ENCODE measurements around the gene GNG12.

Gene GNG12

DNA sequence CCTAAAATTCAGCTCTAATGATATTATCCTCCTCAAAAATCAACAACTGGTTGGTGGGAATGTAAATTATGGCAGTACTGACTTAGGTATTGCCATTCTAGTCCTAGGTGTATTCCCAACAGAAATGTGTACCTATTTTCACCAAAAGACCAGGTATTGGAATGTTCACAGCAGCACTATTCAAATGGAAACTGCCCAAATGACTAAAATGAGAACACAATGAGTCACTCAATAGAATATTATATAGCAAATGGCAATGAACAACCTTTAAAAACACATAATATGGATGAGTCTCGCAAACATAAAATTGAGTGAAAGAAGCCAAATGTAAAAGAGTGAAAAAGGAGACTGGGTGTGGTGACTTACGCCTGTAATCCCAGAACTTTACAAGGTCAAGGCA is 103.4 kb downstream of the GNG12 start:
- no peak overlapping the region for H3K9ac ChIP-seq (ENCODE audit: low read depth, low read length, poor library complexity, severe bottlenecking)
- TF ChIP-seq, protein P1, sequence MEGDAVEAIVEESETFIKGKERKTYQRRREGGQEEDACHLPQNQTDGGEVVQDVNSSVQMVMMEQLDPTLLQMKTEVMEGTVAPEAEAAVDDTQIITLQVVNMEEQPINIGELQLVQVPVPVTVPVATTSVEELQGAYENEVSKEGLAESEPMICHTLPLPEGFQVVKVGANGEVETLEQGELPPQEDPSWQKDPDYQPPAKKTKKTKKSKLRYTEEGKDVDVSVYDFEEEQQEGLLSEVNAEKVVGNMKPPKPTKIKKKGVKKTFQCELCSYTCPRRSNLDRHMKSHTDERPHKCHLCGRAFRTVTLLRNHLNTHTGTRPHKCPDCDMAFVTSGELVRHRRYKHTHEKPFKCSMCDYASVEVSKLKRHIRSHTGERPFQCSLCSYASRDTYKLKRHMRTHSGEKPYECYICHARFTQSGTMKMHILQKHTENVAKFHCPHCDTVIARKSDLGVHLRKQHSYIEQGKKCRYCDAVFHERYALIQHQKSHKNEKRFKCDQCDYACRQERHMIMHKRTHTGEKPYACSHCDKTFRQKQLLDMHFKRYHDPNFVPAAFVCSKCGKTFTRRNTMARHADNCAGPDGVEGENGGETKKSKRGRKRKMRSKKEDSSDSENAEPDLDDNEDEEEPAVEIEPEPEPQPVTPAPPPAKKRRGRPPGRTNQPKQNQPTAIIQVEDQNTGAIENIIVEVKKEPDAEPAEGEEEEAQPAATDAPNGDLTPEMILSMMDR (conservative IDR thresholded peaks at IDR 0.05; ENCODE audit: low read length) = no peak
- TF ChIP-seq EZH2phosphoT487 (IDR thresholded peaks at IDR 0.05; ENCODE audit: borderline replicate concordance) = no peak
- H2AFZ ChIP-seq (ENCODE audit: low read length) = no peak overlapping the region
- no peaks in the 10 kb centered on the region for H3K9me3 ChIP-seq (ENCODE audit: insufficient read depth, low read depth, low read length)
- no peaks in the 10 kb centered on the region for H3K4me1 ChIP-seq (ENCODE audit: insufficient read depth, low read length, poor library complexity, severe bottlenecking)
- H3K4me3 ChIP-seq (ENCODE audit: low read length, poor library complexity, severe bottlenecking) = no peak overlapping the region
- H3K27me3 ChIP-seq (ENCODE audit: insufficient read depth, low read length, poor library complexity, severe bottlenecking) = no peaks in the 10 kb centered on the region
- H3K9me2 ChIP-seq (replicated peaks; ENCODE audit: low read depth, low read length) = no peaks in the 10 kb centered on the region
- H3K79me2 ChIP-seq (ENCODE audit: insufficient read depth, low read length) = no peaks in the 10 kb centered on the region
- no peaks in the 10 kb centered on the region for H4K20me1 ChIP-seq (ENCODE audit: insufficient read depth, low read length, poor library complexity, severe bottlenecking)
- no peak overlapping the region for H3K4me2 ChIP-seq (ENCODE audit: low read depth, low read length, poor library complexity, severe bottlenecking)
- no peaks in the 10 kb centered on the region for H3F3A ChIP-seq (ENCODE audit: low read depth)
- H3K36me3 ChIP-seq (ENCODE audit: insufficient read depth, low read length) = no peaks in the 10 kb centered on the region

DNA sequence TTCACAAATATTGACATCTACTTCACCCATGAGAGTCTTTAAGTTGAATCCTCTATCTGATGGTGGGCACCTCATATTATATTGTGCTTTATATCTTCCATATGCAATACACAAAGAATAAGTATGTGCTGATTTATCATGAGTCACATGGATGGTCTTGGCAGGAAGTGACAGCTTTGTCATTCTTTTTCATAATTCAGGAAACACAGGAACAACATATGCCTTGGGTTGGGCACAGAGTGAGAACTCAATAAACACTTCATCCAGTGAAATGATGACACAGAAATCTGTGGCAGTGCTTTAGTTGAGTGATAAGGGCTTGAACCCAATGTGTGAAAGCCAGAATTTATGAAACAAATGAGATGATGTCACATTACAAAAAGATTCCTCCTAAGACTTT is 107.0 kb downstream of the GNG12 start:
- Histone ChIP-seq H3K4me2 (ENCODE audit: low read depth, low read length, poor library complexity, severe bottlenecking) (no peak overlapping the region), H4K20me1 (ENCODE audit: insufficient read depth, low read length, poor library complexity, severe bottlenecking) (no peaks in the 10 kb centered on the region), H3K27me3 (ENCODE audit: insufficient read depth, low read length, poor library complexity, severe bottlenecking) (no peaks in the 10 kb centered on the region), H3K9ac (ENCODE audit: low read depth, low read length, poor library complexity, severe bottlenecking) (no peak overlapping the region), H3K4me1 (ENCODE audit: insufficient read depth, low read length, poor library complexity, severe bottlenecking) (peaks cover 9% of the 10 kb centered on the region), H3F3A (ENCODE audit: low read depth) (no peaks in the 10 kb centered on the region), H3K36me3 (ENCODE audit: insufficient read depth, low read length) (no peaks in the 10 kb centered on the region), H2AFZ (ENCODE audit: low read length) (no peak overlapping the region), H3K9me2 (replicated peaks; ENCODE audit: low read depth, low read length) (no peaks in the 10 kb centered on the region), H3K4me3 (ENCODE audit: low read length, poor library complexity, severe bottlenecking) (no peak overlapping the region), H3K79me2 (ENCODE audit: insufficient read depth, low read length) (no peaks in the 10 kb centered on the region), H3K9me3 (ENCODE audit: insufficient read depth, low read depth, low read length) (no peaks in the 10 kb centered on the region)
- TF ChIP-seq EZH2phosphoT487 (IDR thresholded peaks at IDR 0.05; ENCODE audit: borderline replicate concordance) = no peak
- TF ChIP-seq, protein P1 (conservative IDR thresholded peaks at IDR 0.05; ENCODE audit: low read length) = no peak

DNA sequence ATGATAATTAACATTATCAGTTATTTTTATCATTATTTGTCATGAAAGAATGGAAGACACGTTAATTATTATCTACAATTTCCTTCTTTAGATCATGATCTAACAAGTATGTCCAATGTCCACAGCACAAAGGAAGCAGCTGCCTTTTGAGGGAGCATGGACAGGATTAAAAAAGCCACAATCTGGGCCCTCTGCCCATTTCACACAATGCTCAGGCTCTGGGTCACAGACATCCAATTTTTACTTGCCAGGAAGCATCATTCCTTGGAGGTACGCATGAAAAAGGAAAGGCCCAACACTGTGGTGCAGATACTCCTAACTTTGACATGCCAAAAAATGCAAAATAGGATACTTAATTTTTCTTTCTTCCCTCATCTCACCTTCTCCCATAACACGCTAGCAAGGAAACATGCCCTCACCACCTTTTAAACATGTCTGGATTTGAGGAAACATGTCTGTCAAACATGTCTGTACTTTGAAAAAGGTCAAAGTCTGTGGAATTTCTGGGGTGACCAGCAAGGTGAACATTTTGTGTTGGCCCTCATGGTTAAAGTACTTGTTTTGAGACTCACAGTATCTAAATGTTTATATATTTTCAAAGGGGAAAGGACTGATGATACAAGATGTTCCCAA is 108.2 kb downstream of the GNG12 start:
- H3K4me1 ChIP-seq (ENCODE audit: insufficient read depth, low read length, poor library complexity, severe bottlenecking) = peaks cover 9% of the 10 kb centered on the region

More for the DNA sequence above, 108.2 kb downstream of the GNG12 start:
- no peaks in the 10 kb centered on the region for H3K9me2 ChIP-seq (replicated peaks; ENCODE audit: low read depth, low read length)
- no peaks in the 10 kb centered on the region for H3K79me2 ChIP-seq (ENCODE audit: insufficient read depth, low read length)
- H3K4me2 ChIP-seq (ENCODE audit: low read depth, low read length, poor library complexity, severe bottlenecking) = no peak overlapping the region
- no peaks in the 10 kb centered on the region for H4K20me1 ChIP-seq (ENCODE audit: insufficient read depth, low read length, poor library complexity, severe bottlenecking)
- H3F3A ChIP-seq (ENCODE audit: low read depth) = no peaks in the 10 kb centered on the region
- no peaks in the 10 kb centered on the region for H3K9me3 ChIP-seq (ENCODE audit: insufficient read depth, low read depth, low read length)
- no peak overlapping the region for H2AFZ ChIP-seq (ENCODE audit: low read length)
- H3K9ac ChIP-seq (ENCODE audit: low read depth, low read length, poor library complexity, severe bottlenecking) = no peak overlapping the region
- no peak for TF ChIP-seq EZH2phosphoT487 (IDR thresholded peaks at IDR 0.05; ENCODE audit: borderline replicate concordance)
- TF ChIP-seq, protein P1 (conservative IDR thresholded peaks at IDR 0.05; ENCODE audit: low read length) = no peak
- H3K4me3 ChIP-seq (ENCODE audit: low read length, poor library complexity, severe bottlenecking) = no peak overlapping the region
- H3K27me3 ChIP-seq (ENCODE audit: insufficient read depth, low read length, poor library complexity, severe bottlenecking) = no peaks in the 10 kb centered on the region
- H3K36me3 ChIP-seq (ENCODE audit: insufficient read depth, low read length) = no peaks in the 10 kb centered on the region
